Tibial artery (tissue), 4 donors: ENCODE data around the gene INPP4A.

Experiments used
- DNase-seq, 2 donors: peaks; one replicate each; pipeline ENCODE4 v3.0.0-alpha.2; 2019
- H3K27ac ChIP-seq, 2 donors: fragments of 200-600 bp; sonication (generic) in 1 of 2; 1 replicate in 1 of 2; 2 replicates in 1 of 2; pipeline ENCODE4 v1.5.1; 2018 to 2019; ENCODE audit warnings: mild to moderate bottlenecking in 1 of 2
- H3K27me3 ChIP-seq, 2 donors: fragments of 200-600 bp; sonication (generic) in 1 of 2; one replicate each; pipeline versions ENCODE4 v1.5.1 to v1.6.0; 2016 to 2019
- H3K36me3 ChIP-seq, 3 donors: fragments of 200-600 bp; sonication (generic) in 2 of 3; one replicate each; pipeline ENCODE4 v1.5.1; 2016 to 2019; ENCODE audit warnings: mild to moderate bottlenecking in 2 of 3
- H3K4me1 ChIP-seq, 4 donors: fragments of 200-600 bp; sonication (generic) in 2 of 4; 1 replicate in 3 of 4; 2 replicates in 1 of 4; pipeline ENCODE4 v1.5.1; 2016 to 2019
- H3K4me3 ChIP-seq, 2 donors: fragments of 200-600 bp; sonication (generic) in 1 of 2; 1 replicate in 1 of 2; 2 replicates in 1 of 2; pipeline ENCODE4 v1.5.1; 2018 to 2019; ENCODE audit warnings: mild to moderate bottlenecking in 2 of 2
- H3K9me3 ChIP-seq, 3 donors: fragments of 200-600 bp; sonication (generic) in 1 of 3; one replicate each; pipeline ENCODE4 v1.5.1; 2016 to 2019
- CTCF ChIP-seq, 2 experiments: fragments of 200-600 bp in 1 of 2; fragments of 450-650 bp in 1 of 2; IDR thresholded peaks; one replicate each; pipeline ENCODE4 v1.5.1; 2017 to 2019; ENCODE audit warnings: antibody characterized with exemption in 2 of 2, mild to moderate bottlenecking in 1 of 2, moderate library complexity in 1 of 2
- intact Hi-C: fragments of 100-400 bp; cut with DNase I; formaldehyde crosslinking; loops from one replicate; pipeline ENCODE4 v1.15.0; 2023; ENCODE audit warnings: low total_unique reads

INPP4A gene

DNA sequence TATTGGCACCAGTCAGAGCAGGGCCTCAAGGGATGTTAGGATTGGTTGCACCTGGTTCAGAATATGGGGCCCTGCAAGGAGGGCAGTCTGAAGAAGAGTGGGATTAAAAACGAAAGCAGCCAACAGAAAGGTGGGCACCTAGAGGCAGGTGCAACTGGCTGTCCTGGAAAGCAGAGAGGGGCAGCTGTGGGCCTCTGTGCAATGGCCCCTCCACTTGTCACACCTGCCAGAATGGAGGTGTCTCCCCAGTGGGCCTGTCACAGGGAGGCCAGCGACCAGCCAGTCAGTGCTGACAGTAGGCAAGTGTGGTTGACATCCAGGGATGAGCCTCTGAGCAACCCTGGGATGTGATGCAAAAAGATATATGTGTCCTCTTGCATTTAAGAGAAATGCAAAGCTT is 37.7 kb downstream of the INPP4A start:
- no peak overlapping the region for H3K27ac ChIP-seq
- no peak for TF ChIP-seq CTCF (IDR thresholded peaks at IDR 0.05)
- DNase-seq, result no peak
- no peaks in the 10 kb centered on the region for H3K9me3 ChIP-seq
- peaks cover 0 to 50% (median 20%) of the 10 kb centered on the region in 4 donors for H3K4me1 ChIP-seq
- H3K36me3 ChIP-seq, result no peaks in the 10 kb centered on the region
- no peaks in the 10 kb centered on the region for H3K27me3 ChIP-seq
- intact Hi-C loops, result no loop called here
- no peak overlapping the region for H3K4me3 ChIP-seq

DNA sequence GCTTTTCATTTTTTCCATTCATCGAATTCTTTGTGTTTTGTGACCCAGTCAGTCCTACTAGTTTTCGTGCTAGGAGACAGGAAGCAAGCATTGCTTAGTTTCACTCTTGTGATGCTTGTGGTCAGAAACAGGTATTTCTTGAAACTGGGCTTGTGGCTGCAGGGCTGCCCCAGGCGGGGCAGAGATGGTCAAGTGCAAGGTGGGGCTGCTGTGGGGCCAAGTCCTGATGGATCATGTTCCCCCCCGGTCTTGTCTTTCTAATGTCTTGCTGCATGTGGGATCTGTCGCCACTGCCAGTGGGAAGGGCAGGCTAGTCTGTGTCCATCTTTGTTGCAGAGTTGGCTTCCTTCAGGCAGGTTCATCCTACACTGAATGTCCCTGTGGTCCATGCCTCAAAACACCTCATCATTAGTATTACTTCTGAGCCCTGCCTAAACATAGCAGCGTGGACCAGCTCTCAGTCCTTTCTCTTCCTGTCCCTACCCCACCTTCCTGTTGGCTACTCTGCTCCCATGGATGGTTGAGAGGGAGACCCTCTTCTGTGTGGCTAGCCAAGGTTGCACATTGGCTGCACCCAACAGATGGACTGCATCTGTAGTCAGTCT is 38.7 kb downstream of the INPP4A start:
- H3K4me1 ChIP-seq, result peaks cover 0 to 50% (median 20%) of the 10 kb centered on the region in 4 donors
- peak in 1 of 2 donors; percentile 45 for DNase-seq
- H3K36me3 ChIP-seq, result no peaks in the 10 kb centered on the region
- H3K27me3 ChIP-seq, result no peaks in the 10 kb centered on the region
- H3K9me3 ChIP-seq, result no peaks in the 10 kb centered on the region
- H3K27ac ChIP-seq, result no peak overlapping the region
- TF ChIP-seq CTCF (IDR thresholded peaks at IDR 0.05), result no peak
- H3K4me3 ChIP-seq, result no peak overlapping the region
- intact Hi-C loops, result no loop called here

GRCh38 chr2:98484121-98484557 is 39.5 kb downstream of the INPP4A start:
- intact Hi-C loops, result no loop called here
- Histone ChIP-seq H3K9me3 (no peaks in the 10 kb centered on the region), H3K4me3 (no peak overlapping the region), H3K36me3 (no peaks in the 10 kb centered on the region), H3K27me3 (no peaks in the 10 kb centered on the region), H3K27ac (no peak overlapping the region), H3K4me1 (peaks cover 0 to 46% (median 18%) of the 10 kb centered on the region in 4 donors)
- DNase-seq, result no peak
- TF ChIP-seq CTCF (IDR thresholded peaks at IDR 0.05), result no peak

GRCh38 chr2:98484652-98485452 is 40.2 kb downstream of the INPP4A start:
- no peak for DNase-seq
- intact Hi-C loops, result no loop called here
- no peaks in the 10 kb centered on the region for H3K36me3 ChIP-seq
- H3K27me3 ChIP-seq, result no peaks in the 10 kb centered on the region
- H3K4me1 ChIP-seq, result peaks cover 0 to 39% (median 11%) of the 10 kb centered on the region in 4 donors
- TF ChIP-seq CTCF (IDR thresholded peaks at IDR 0.05), result no peak
- H3K9me3 ChIP-seq, result no peaks in the 10 kb centered on the region
- H3K27ac ChIP-seq, result no peak overlapping the region
- no peak overlapping the region for H3K4me3 ChIP-seq

DNA sequence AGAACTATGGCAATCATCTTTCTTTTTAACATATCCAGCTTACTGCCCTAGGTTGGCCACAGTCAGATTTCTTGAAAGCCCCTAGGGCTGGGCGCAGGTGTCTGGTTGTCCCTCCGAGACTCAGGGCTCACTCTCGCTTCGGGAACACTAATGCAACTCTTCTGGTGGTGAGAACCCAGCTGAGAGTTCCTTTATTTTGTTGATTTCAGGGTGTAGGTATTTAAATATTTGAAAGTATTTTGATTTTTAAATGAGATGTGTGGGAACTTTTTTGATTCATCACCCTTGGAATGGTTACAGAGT is 40.7 kb downstream of the INPP4A start:
- H3K9me3 ChIP-seq, result no peaks in the 10 kb centered on the region

More for the DNA sequence above, 40.7 kb downstream of the INPP4A start:
- Histone ChIP-seq H3K27ac (no peak overlapping the region), H3K4me1 (peaks cover 0 to 34% (median 5%) of the 10 kb centered on the region in 4 donors), H3K36me3 (no peaks in the 10 kb centered on the region), H3K4me3 (no peak overlapping the region), H3K27me3 (no peaks in the 10 kb centered on the region)
- TF ChIP-seq CTCF (IDR thresholded peaks at IDR 0.05), result no peak
- intact Hi-C loops, result no loop called here
- DNase-seq, result peak in 1 of 2 donors; percentile 41
